HepG2 (cell line): ENCODE measurements around the gene SLIT3. TPM values are rescaled to one million over a fixed set of nuclear protein-coding genes. Genes with fewer than 3 reads are reported as not detected.

Experiments used
- ATAC-seq: fragments of 200-7000 bp; cut with Tn5 transposase; 3 replicates; pipeline ENCODE4 v1.9.1; 2020; ENCODE audit warnings: mild to moderate bottlenecking, moderate library complexity
- BruUV-seq: library from RNA; stranded (reverse); fragments of 400-500 nt; replicated peaks from 2 replicates; lab custom pipeline; 2021; lab: Mats Ljungman, UMichigan
- CTCF ChIA-PET: fragments of 300-600 bp; formaldehyde crosslinking; extraction: SDS; loops from one replicate; lab custom pipeline; 2021; ENCODE audit warnings: low total read pairs, inconsistent platforms, low intra/inter-chr PET ratio; lab: Yijun Ruan, JAX
- POLR2A ChIA-PET: fragments of 350-600 bp; sonication (Branson Sonifier 250); formaldehyde crosslinking; loops from one replicate; lab custom pipeline; 2020; ENCODE audit warnings: antibody characterized with exemption, inconsistent platforms; lab: Yijun Ruan, JAX
- DNase-seq: peaks from one replicate; pipeline ENCODE4 v3.0.0-alpha.2; 2015; ENCODE audit warnings: low spot score
- FAIRE-seq: peaks from 3 replicates; lab custom pipeline; 2011; peaks lifted over from hg19 to GRCh38; lab: Jason Lieb, UNC
- H2AFZ ChIP-seq: one replicate; pipeline ENCODE4 v1.6.1; 2011; ENCODE audit warnings: low read length, inconsistent platforms
- H3K27ac ChIP-seq: fragments of 300-600 bp; 3 replicates; pipeline ENCODE4 v1.8.0; 2011; ENCODE audit warnings: mixed run types, mild to moderate bottlenecking, mixed read lengths, low read length, inconsistent platforms; ENCODE audit not compliant: insufficient read depth; ENCODE audit errors: extremely low read length
- H3K27me3 ChIP-seq, 2 experiments: fragments of 200-600 bp in 1 of 2; 2 replicates in 1 of 2; 3 replicates in 1 of 2; pipeline versions ENCODE4 v1.6.0 to v1.8.0; 2011; ENCODE audit warnings: low read length in 2 of 2, mild to moderate bottlenecking in 2 of 2, moderate library complexity in 2 of 2, inconsistent platforms in 1 of 2; ENCODE audit not compliant: insufficient read depth in 2 of 2, control insufficient read depth in 1 of 2
- H3K36me3 ChIP-seq, 2 experiments: fragments of 200-600 bp in 1 of 2; replicated peaks in 1 of 2; 2 replicates in 1 of 2; 3 replicates in 1 of 2; pipeline versions ENCODE4 v1.5.1 to v1.8.0; 2011; ENCODE audit warnings: low read length in 2 of 2, inconsistent platforms in 1 of 2; ENCODE audit not compliant: insufficient read depth in 2 of 2, control insufficient read depth in 1 of 2
- H3K4me1 ChIP-seq: 2 replicates; pipeline ENCODE4 v1.5.1; 2012; ENCODE audit warnings: low read length, inconsistent platforms; ENCODE audit not compliant: insufficient read depth
- H3K4me2 ChIP-seq: 2 replicates; pipeline ENCODE4 v1.6.0; 2011; ENCODE audit warnings: low read depth, low read length, inconsistent platforms
- H3K4me3 ChIP-seq, 3 experiments: fragments of 200-600 bp in 1 of 3; sonication (generic), shearing (Covaris generic) in 1 of 3; replicated peaks in 1 of 3; 2 replicates each; pipeline ENCODE4 v1.5.1; 2011 to 2016; ENCODE audit warnings: low read length in 3 of 3, inconsistent platforms in 2 of 3, low read depth in 2 of 3, mild to moderate bottlenecking in 2 of 3, control low read depth in 1 of 3, mixed read lengths in 1 of 3; ENCODE audit not compliant: insufficient read depth in 1 of 3
- H3K79me2 ChIP-seq: one replicate; pipeline ENCODE4 v1.6.1; 2011; ENCODE audit warnings: low read length, inconsistent platforms; ENCODE audit not compliant: insufficient read depth
- H3K9ac ChIP-seq: 2 replicates; pipeline ENCODE4 v1.6.0; 2011; ENCODE audit warnings: mild to moderate bottlenecking, low read depth, low read length, inconsistent platforms; ENCODE audit not compliant: insufficient read depth
- H3K9me3 ChIP-seq: 2 replicates; pipeline ENCODE4 v1.5.1; 2012; ENCODE audit warnings: mild to moderate bottlenecking, low read length
- H4K20me1 ChIP-seq: 2 replicates; pipeline ENCODE4 v1.6.0; 2011; ENCODE audit warnings: inconsistent platforms, mild to moderate bottlenecking, low read length, moderate library complexity; ENCODE audit not compliant: insufficient read depth
- AHR ChIP-seq: IDR thresholded peaks from 2 replicates; pipeline ENCODE4 v1.6.1; 2018; ENCODE audit warnings: missing genetic modification reagents, missing compliant biosample characterization
- JUND ChIP-seq: sonication (generic); formaldehyde crosslinking; IDR thresholded peaks from 2 replicates; pipeline ENCODE4 v1.8.0; 2022; ENCODE audit warnings: mild to moderate bottlenecking, missing genetic modification reagents
- KDM2A ChIP-seq: sonication (generic); formaldehyde crosslinking; IDR thresholded peaks from 2 replicates; pipeline ENCODE4 v1.4.0; 2020; ENCODE audit warnings: low read depth, missing genetic modification reagents, borderline replicate concordance
- SRY ChIP-seq: sonication (generic); formaldehyde crosslinking; IDR thresholded peaks from 2 replicates; pipeline ENCODE4 v1.8.0; 2022; ENCODE audit warnings: mild to moderate bottlenecking, missing genetic modification reagents
- ZEB1 ChIP-seq: IDR thresholded peaks from 2 replicates; pipeline ENCODE4 v1.6.1; 2012; ENCODE audit warnings: mild to moderate bottlenecking, low read depth, inconsistent platforms; ENCODE audit not compliant: insufficient replicate concordance
- ZNF20 ChIP-seq: sonication (generic); formaldehyde crosslinking; IDR thresholded peaks from 2 replicates; pipeline ENCODE4 v1.4.0; 2020; ENCODE audit warnings: mild to moderate bottlenecking, moderate library complexity, missing genetic modification reagents
- ZNF207 ChIP-seq: fragments of 450-650 bp; IDR thresholded peaks from 2 replicates; pipeline ENCODE4 v1.6.1; 2016; ENCODE audit warnings: antibody characterized with exemption, borderline replicate concordance
- ZNF33A ChIP-seq: sonication (generic); formaldehyde crosslinking; IDR thresholded peaks from 2 replicates; pipeline ENCODE4 v1.5.1; 2020; ENCODE audit warnings: missing genetic modification reagents, mild to moderate bottlenecking, moderate library complexity, borderline replicate concordance
- ZNF670 ChIP-seq: sonication (generic); formaldehyde crosslinking; IDR thresholded peaks from 2 replicates; pipeline ENCODE4 v1.8.0; 2022; ENCODE audit warnings: mild to moderate bottlenecking, missing genetic modification reagents, borderline replicate concordance
- ZNF891 ChIP-seq: sonication (generic); formaldehyde crosslinking; IDR thresholded peaks from 2 replicates; pipeline ENCODE4 v1.5.0; 2020; ENCODE audit warnings: mild to moderate bottlenecking, missing genetic modification reagents
- WGBS: methylation state at CpG from one replicate; pipeline ENCODE4 v1.1.6; 2017; ENCODE audit warnings: low lambda C conversion rate; 5-methylcytosine and 5-hydroxymethylcytosine counted together
- in situ Hi-C: cut with HindIII; loops from 2 replicates; pipeline ENCODE4 v1.10.0; 2017; ENCODE audit warnings: low pct_unique_long_range_greater_than_20kb; ENCODE audit not compliant: extremely low pct_ligation_motif_present
- intact Hi-C: fragments of 100-400 bp; cut with micrococcal nuclease; formaldehyde crosslinking; loops from one replicate; pipeline ENCODE4 v1.10.0; 2022; ENCODE audit not compliant: unreplicated experiment
- polyA plus RNA-seq, 8 experiments: library from polyadenylated mRNA; depleted of rRNA in 3 of 8; stranded (reverse) in 7 of 8; unstranded in 1 of 8; fragments of >200 nt; fragmentation: Illumina TruSeq in 4 of 8; extraction: Trizol in 4 of 8; gene quantifications; 2 replicates each; pipeline versions ENCODE4 v1.2.1 to v1.2.3, GENCODE V29; 2011 to 2016; ENCODE audit warnings: low read depth in 4 of 8, missing spikeins in 1 of 8, mixed read lengths in 1 of 8; ENCODE audit not compliant: insufficient read depth in 1 of 8
- total RNA-seq, 5 experiments: library from RNA; depleted of rRNA; stranded (reverse); fragments of >200 nt; fragmentation: Illumina TruSeq; extraction: Trizol; gene quantifications; 2 replicates each; pipeline ENCODE4 v1.2.3, GENCODE V29; 2016; ENCODE audit warnings: low read depth in 1 of 5
- TF ChIP-seq, protein P1 (sequence below): sonication (generic); formaldehyde crosslinking; IDR thresholded peaks from 2 replicates; pipeline ENCODE4 v1.5.0; 2020; ENCODE audit warnings: mild to moderate bottlenecking, low read depth, missing genetic modification reagents, borderline replicate concordance
- TF ChIP-seq, protein P2 (sequence below): sonication (generic); formaldehyde crosslinking; IDR thresholded peaks from 2 replicates; pipeline ENCODE4 v1.9.0; 2021; ENCODE audit warnings: missing genetic modification reagents, borderline replicate concordance
- TF ChIP-seq, protein P3 (sequence below), 2 experiments: fragments of 450-650 bp in 1 of 2; sonication (generic) in 1 of 2; formaldehyde crosslinking in 1 of 2; IDR thresholded peaks; 2 replicates each; pipeline versions ENCODE4 v1.6.1 to v1.8.0; 2016 to 2022; ENCODE audit warnings: antibody characterized with exemption in 1 of 2, mild to moderate bottlenecking in 1 of 2, missing genetic modification reagents in 1 of 2
- TF ChIP-seq, protein P4 (sequence below): IDR thresholded peaks from 2 replicates; pipeline ENCODE4 v1.6.1; 2016; ENCODE audit warnings: low read depth, borderline replicate concordance

SLIT3 gene
- total and polyA plus RNA-seq, 2 of the 13 experiments (the other 11 are each of a cell fraction or from before 2014, with no cell fraction given), result not detected

DNA sequence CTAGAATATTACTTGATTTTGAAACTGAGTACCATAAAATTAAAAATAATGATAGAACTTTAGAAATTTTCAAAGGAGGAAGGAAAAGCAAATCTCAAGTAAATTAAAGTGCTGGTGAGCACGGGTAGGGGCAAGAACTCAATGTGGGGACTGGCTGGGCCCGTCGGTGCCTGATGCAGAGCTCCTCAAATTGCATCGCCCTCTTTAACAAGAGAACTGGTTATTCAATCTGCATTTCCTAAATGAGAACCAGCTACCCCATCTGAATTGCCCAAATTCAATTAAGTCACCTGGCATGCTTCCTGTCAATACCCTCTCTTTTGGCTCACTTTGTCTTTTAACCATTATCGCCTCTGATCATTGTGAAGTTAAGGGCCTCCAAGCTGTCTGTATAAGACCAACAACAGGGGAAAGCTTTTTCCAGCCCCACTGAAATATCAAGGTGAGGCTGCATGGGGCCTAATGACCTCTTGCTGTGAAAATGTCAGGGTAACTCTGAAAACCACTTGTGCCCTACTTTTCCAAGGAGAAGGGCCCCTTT lies 316.7 kb downstream of the SLIT3 start:
- H3K9ac ChIP-seq, result no peak overlapping the region
- H2AFZ ChIP-seq, result no peak overlapping the region
- 24% methylated on average over 5 of the region's 5 CpGs for WGBS
- no peak overlapping the region for H3K4me3 ChIP-seq
- POLR2A ChIA-PET, result no interaction called here
- FAIRE-seq, result no peak
- no peaks in the 10 kb centered on the region for H3K79me2 ChIP-seq
- H3K9me3 ChIP-seq, result no peaks in the 10 kb centered on the region
- CTCF ChIA-PET, result no interaction called here
- no peaks in the 10 kb centered on the region for H4K20me1 ChIP-seq
- H3K36me3 ChIP-seq, result no peaks in the 10 kb centered on the region
- H3K27ac ChIP-seq, result no peak overlapping the region
- no peak for DNase-seq
- no peak overlapping the region for H3K4me2 ChIP-seq
- intact Hi-C loops (no loop called here), in situ Hi-C loops (loop anchor here (25.0 kb wide), 1 partner anchor 603 kb away; the partner anchor contains the start of gene SPDL1)
- BruUV-seq, result no TSS peak
- peaks cover 0 to 28% of the 10 kb centered on the region in 2 experiments; a peak in 2 of 5 replicates for H3K27me3 ChIP-seq
- ATAC-seq, result no peak
- H3K4me1 ChIP-seq, result no peaks in the 10 kb centered on the region
- TF ChIP-seq ZNF891 (CRISPR knock-in tag), result no peak
- TF ChIP-seq, protein P1, sequence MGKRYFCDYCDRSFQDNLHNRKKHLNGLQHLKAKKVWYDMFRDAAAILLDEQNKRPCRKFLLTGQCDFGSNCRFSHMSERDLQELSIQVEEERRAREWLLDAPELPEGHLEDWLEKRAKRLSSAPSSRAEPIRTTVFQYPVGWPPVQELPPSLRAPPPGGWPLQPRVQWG (CRISPR knock-in tag), result no peak
- no peak for TF ChIP-seq ZNF20
- TF ChIP-seq, protein P2, sequence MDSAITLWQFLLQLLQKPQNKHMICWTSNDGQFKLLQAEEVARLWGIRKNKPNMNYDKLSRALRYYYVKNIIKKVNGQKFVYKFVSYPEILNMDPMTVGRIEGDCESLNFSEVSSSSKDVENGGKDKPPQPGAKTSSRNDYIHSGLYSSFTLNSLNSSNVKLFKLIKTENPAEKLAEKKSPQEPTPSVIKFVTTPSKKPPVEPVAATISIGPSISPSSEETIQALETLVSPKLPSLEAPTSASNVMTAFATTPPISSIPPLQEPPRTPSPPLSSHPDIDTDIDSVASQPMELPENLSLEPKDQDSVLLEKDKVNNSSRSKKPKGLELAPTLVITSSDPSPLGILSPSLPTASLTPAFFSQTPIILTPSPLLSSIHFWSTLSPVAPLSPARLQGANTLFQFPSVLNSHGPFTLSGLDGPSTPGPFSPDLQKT (CRISPR knock-in tag), result no peak
- TF ChIP-seq JUND, result no peak
- TF ChIP-seq, protein P3, sequence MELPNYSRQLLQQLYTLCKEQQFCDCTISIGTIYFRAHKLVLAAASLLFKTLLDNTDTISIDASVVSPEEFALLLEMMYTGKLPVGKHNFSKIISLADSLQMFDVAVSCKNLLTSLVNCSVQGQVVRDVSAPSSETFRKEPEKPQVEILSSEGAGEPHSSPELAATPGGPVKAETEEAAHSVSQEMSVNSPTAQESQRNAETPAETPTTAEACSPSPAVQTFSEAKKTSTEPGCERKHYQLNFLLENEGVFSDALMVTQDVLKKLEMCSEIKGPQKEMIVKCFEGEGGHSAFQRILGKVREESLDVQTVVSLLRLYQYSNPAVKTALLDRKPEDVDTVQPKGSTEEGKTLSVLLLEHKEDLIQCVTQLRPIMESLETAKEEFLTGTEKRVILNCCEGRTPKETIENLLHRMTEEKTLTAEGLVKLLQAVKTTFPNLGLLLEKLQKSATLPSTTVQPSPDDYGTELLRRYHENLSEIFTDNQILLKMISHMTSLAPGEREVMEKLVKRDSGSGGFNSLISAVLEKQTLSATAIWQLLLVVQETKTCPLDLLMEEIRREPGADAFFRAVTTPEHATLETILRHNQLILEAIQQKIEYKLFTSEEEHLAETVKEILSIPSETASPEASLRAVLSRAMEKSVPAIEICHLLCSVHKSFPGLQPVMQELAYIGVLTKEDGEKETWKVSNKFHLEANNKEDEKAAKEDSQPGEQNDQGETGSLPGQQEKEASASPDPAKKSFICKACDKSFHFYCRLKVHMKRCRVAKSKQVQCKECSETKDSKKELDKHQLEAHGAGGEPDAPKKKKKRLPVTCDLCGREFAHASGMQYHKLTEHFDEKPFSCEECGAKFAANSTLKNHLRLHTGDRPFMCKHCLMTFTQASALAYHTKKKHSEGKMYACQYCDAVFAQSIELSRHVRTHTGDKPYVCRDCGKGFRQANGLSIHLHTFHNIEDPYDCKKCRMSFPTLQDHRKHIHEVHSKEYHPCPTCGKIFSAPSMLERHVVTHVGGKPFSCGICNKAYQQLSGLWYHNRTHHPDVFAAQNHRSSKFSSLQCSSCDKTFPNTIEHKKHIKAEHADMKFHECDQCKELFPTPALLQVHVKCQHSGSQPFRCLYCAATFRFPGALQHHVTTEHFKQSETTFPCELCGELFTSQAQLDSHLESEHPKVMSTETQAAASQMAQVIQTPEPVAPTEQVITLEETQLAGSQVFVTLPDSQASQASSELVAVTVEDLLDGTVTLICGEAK (IDR thresholded peaks at IDR 0.05), result no peak
- TF ChIP-seq, protein P3 (CRISPR knock-in tag; IDR thresholded peaks at IDR 0.05), result no peak
- TF ChIP-seq SRY, result no peak
- no peak for TF ChIP-seq ZNF207
- TF ChIP-seq, protein P4, sequence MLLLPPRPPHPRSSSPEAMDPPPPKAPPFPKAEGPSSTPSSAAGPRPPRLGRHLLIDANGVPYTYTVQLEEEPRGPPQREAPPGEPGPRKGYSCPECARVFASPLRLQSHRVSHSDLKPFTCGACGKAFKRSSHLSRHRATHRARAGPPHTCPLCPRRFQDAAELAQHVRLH (CRISPR knock-in tag), result no peak
- no peak for TF ChIP-seq ZNF670 (CRISPR knock-in tag)
- TF ChIP-seq KDM2A, result no peak
- no peak for TF ChIP-seq ZNF33A (CRISPR knock-in tag)
- TF ChIP-seq AHR (CRISPR knock-in tag), result no peak
- no peak for TF ChIP-seq ZEB1
